ENCODE measurements around the gene RCAN2.
A peak's percentile ranks its signal among the peaks of the same experiment; 100 is the strongest.

Gene RCAN2

GRCh38 chr6:46491201-46491627 lies at the start of gene RCAN2:
Gene RCAN2 (minus strand): TSS chr6:46491449.
- no peak for DNase-seq (ENCODE audit: low read depth in 2 of 2)

GRCh38 chr6:46539866-46540265 lies 48.6 kb upstream of the RCAN2 start:
- DNase-seq (ENCODE audit: low read depth in 2 of 2): no peak

- DNase-seq (ENCODE audit: low read depth in 2 of 2): no peak
Observed at GRCh38 chr6:46538800-46539480, 47.7 kb upstream of the RCAN2 start.

GRCh38 chr6:46530896-46531295 lies 39.6 kb upstream of the RCAN2 start:
- DNase-seq (ENCODE audit: low read depth in 2 of 2): no peak

- no peak for DNase-seq (ENCODE audit: low read depth in 2 of 2)
Observed at GRCh38 chr6:46528961-46529750, 37.9 kb upstream of the RCAN2 start.

- no peak for DNase-seq (ENCODE audit: low read depth in 2 of 2)
Observed at GRCh38 chr6:46526607-46527006, 35.4 kb upstream of the RCAN2 start.

- no peak for DNase-seq (ENCODE audit: low read depth in 2 of 2)
Observed at GRCh38 chr6:46525583-46525982, 34.3 kb upstream of the RCAN2 start.

- no peak for DNase-seq (ENCODE audit: low read depth in 2 of 2)
Observed at GRCh38 chr6:46521464-46521971, 30.3 kb upstream of the RCAN2 start.

- DNase-seq (ENCODE audit: low read depth in 2 of 2): no peak
Observed at GRCh38 chr6:46517202-46517601, 26.0 kb upstream of the RCAN2 start.

GRCh38 chr6:46513533-46513932 lies 22.3 kb upstream of the RCAN2 start:
- DNase-seq (ENCODE audit: low read depth in 2 of 2): no peak

GRCh38 chr6:46511320-46511719 lies 20.1 kb upstream of the RCAN2 start:
- DNase-seq (ENCODE audit: low read depth in 2 of 2): no peak

GRCh38 chr6:46510651-46511050 lies 19.4 kb upstream of the RCAN2 start:
- DNase-seq (ENCODE audit: low read depth in 2 of 2): peak in 1 of 2 experiments; percentile 3

- no peak for DNase-seq (ENCODE audit: low read depth in 2 of 2)
Observed at GRCh38 chr6:46509981-46510510, 18.8 kb upstream of the RCAN2 start.

GRCh38 chr6:46509063-46509462 lies 17.8 kb upstream of the RCAN2 start:
- DNase-seq (ENCODE audit: low read depth in 2 of 2): no peak

GRCh38 chr6:46507426-46507825 lies 16.2 kb upstream of the RCAN2 start:
- DNase-seq (ENCODE audit: low read depth in 2 of 2): no peak

- no peak for DNase-seq (ENCODE audit: low read depth in 2 of 2)
Observed at GRCh38 chr6:46505693-46506512, 14.7 kb upstream of the RCAN2 start.

GRCh38 chr6:46504242-46504641 lies 13.0 kb upstream of the RCAN2 start:
- DNase-seq (ENCODE audit: low read depth in 2 of 2): no peak

GRCh38 chr6:46502486-46503119 lies 11.4 kb upstream of the RCAN2 start:
- no peak for DNase-seq (ENCODE audit: low read depth in 2 of 2)

GRCh38 chr6:46501136-46502089 lies 10.2 kb upstream of the RCAN2 start:
- no peak for DNase-seq (ENCODE audit: low read depth in 2 of 2)

- DNase-seq (ENCODE audit: low read depth in 2 of 2): no peak
Observed at GRCh38 chr6:46500382-46500781, 9.1 kb upstream of the RCAN2 start.

Data from fibroblast of skin of left biceps (primary cell).